ENCODE data around the gene DUSP7. TPM values are rescaled to one million over a fixed set of nuclear protein-coding genes. Genes with fewer than 3 reads are reported as not detected.
A peak's percentile ranks its signal among the peaks of the same experiment; 100 is the strongest.

DUSP7 gene
- total RNA-seq, 1 experiment from 2014 or later, result 9.9 TPM

- peak in 1 of 2 experiments; percentile 46 for DNase-seq
Observed at GRCh38 chr3:52036829-52037228, 19.5 kb downstream of the DUSP7 start.

GRCh38 chr3:52036222-52036694, 20.1 kb downstream of the DUSP7 start:
- no peak overlapping the region for H3K4me3 ChIP-seq (ENCODE audit: low read depth, low read length)
- H3K9me3 ChIP-seq, result no peaks in the 10 kb centered on the region
- H3K27me3 ChIP-seq (replicated peaks; ENCODE audit: control insufficient read depth, insufficient read depth, low read length), result no peaks in the 10 kb centered on the region
- Mint-ChIP-seq H3K4me1 (ENCODE audit: low read depth, unreplicated experiment) (no peaks in the 10 kb centered on the region), H3K27ac (ENCODE audit: unreplicated experiment) (no peak overlapping the region), H3K27me3 (ENCODE audit: insufficient read depth, unreplicated experiment) (no peaks in the 10 kb centered on the region), H3K4me3 (ENCODE audit: unreplicated experiment) (no peak overlapping the region), H3K36me3 (ENCODE audit: insufficient read depth, unreplicated experiment) (no peaks in the 10 kb centered on the region), H3K9me3 (ENCODE audit: unreplicated experiment) (no peaks in the 10 kb centered on the region)
- POLR2A ChIA-PET, result no interaction called here
- H3K4me1 ChIP-seq, result peaks cover 13% of the 10 kb centered on the region; the same call in 1 of the 2 replicates
- H3K36me3 ChIP-seq (ENCODE audit: control insufficient read depth, insufficient read depth, low read length), result no peaks in the 10 kb centered on the region
- intact Hi-C loops (cut with micrococcal nuclease; ENCODE audit: unreplicated experiment), result no loop called here
- DNase-seq, result no peak
- CTCF ChIA-PET, result interaction anchor here (0.7 to 1.3 kb wide), 5 partner anchors 17 to 183 kb away, joined by 3 to 4 read pairs (median 3); partner anchors contain the start of gene DUSP7
- no TSS peak for BruUV-seq (replicated peaks)
- TF ChIP-seq CTCF (IDR thresholded peaks at IDR 0.05; ENCODE audit: insufficient read depth in 1 of 2, low read depth in 1 of 2, low read length in 1 of 2, severe bottlenecking in 1 of 2, unreplicated experiment in 1 of 2), result no peak

More at GRCh38 chr3:52036829-52037228, 19.5 kb downstream of the DUSP7 start:
- peak in 1 of 2 experiments; percentile 48 for TF ChIP-seq CTCF (IDR thresholded peaks at IDR 0.05; ENCODE audit: insufficient read depth in 1 of 2, low read depth in 1 of 2, low read length in 1 of 2, severe bottlenecking in 1 of 2, unreplicated experiment in 1 of 2)
- Histone ChIP-seq H3K27me3 (replicated peaks; ENCODE audit: control insufficient read depth, insufficient read depth, low read length) (no peaks in the 10 kb centered on the region), H3K4me1 (peaks cover 13% of the 10 kb centered on the region; the same call in 1 of the 2 replicates), H3K36me3 (ENCODE audit: control insufficient read depth, insufficient read depth, low read length) (no peaks in the 10 kb centered on the region), H3K9me3 (no peaks in the 10 kb centered on the region), H3K4me3 (ENCODE audit: low read depth, low read length) (no peak overlapping the region)
- H3K9me3 Mint-ChIP-seq (ENCODE audit: unreplicated experiment), result no peaks in the 10 kb centered on the region
- H3K36me3 Mint-ChIP-seq (ENCODE audit: insufficient read depth, unreplicated experiment), result no peaks in the 10 kb centered on the region
- no peaks in the 10 kb centered on the region for H3K27me3 Mint-ChIP-seq (ENCODE audit: insufficient read depth, unreplicated experiment)
- BruUV-seq (replicated peaks), result no TSS peak
- CTCF ChIA-PET, result interaction anchor here (0.7 to 1.3 kb wide), 5 partner anchors 17 to 182 kb away, joined by 3 to 4 read pairs (median 3); partner anchors contain the start of gene DUSP7
- no peaks in the 10 kb centered on the region for H3K4me1 Mint-ChIP-seq (ENCODE audit: low read depth, unreplicated experiment)
- H3K4me3 Mint-ChIP-seq (ENCODE audit: unreplicated experiment), result no peak overlapping the region
- no peak overlapping the region for H3K27ac Mint-ChIP-seq (ENCODE audit: unreplicated experiment)
- POLR2A ChIA-PET, result no interaction called here
- intact Hi-C loops (cut with micrococcal nuclease; ENCODE audit: unreplicated experiment), result no loop called here

- Mint-ChIP-seq H3K9me3 (ENCODE audit: unreplicated experiment) (no peaks in the 10 kb centered on the region), H3K27ac (ENCODE audit: unreplicated experiment) (no peak overlapping the region), H3K27me3 (ENCODE audit: insufficient read depth, unreplicated experiment) (no peaks in the 10 kb centered on the region), H3K36me3 (ENCODE audit: insufficient read depth, unreplicated experiment) (no peaks in the 10 kb centered on the region), H3K4me3 (ENCODE audit: unreplicated experiment) (no peak overlapping the region), H3K4me1 (ENCODE audit: low read depth, unreplicated experiment) (no peaks in the 10 kb centered on the region)
- no TSS peak for BruUV-seq (replicated peaks)
- Histone ChIP-seq H3K27me3 (replicated peaks; ENCODE audit: control insufficient read depth, insufficient read depth, low read length) (no peaks in the 10 kb centered on the region), H3K4me3 (ENCODE audit: low read depth, low read length) (no peak overlapping the region), H3K9me3 (no peaks in the 10 kb centered on the region), H3K4me1 (peaks cover 13% of the 10 kb centered on the region; the same call in 1 of the 2 replicates), H3K36me3 (ENCODE audit: control insufficient read depth, insufficient read depth, low read length) (no peaks in the 10 kb centered on the region)
- CTCF ChIA-PET, result no interaction called here
- POLR2A ChIA-PET, result no interaction called here
- no peak for DNase-seq
- intact Hi-C loops (cut with micrococcal nuclease; ENCODE audit: unreplicated experiment), result no loop called here
- TF ChIP-seq CTCF (IDR thresholded peaks at IDR 0.05; ENCODE audit: insufficient read depth in 1 of 2, low read depth in 1 of 2, low read length in 1 of 2, severe bottlenecking in 1 of 2, unreplicated experiment in 1 of 2), result no peak
Observed at GRCh38 chr3:52034651-52035050, 21.7 kb downstream of the DUSP7 start.
